Ovary (tissue), 9 donors: Measurements from ENCODE around the gene HAPSTR1. TPM values are rescaled to one million over a fixed set of nuclear protein-coding genes. Genes with fewer than 3 reads are reported as not detected.

ENCODE experiments used
- DNase-seq, 5 donors: peaks; one replicate each; pipeline ENCODE4 v3.0.0-alpha.2; 2019 to 2020
- H3K27ac ChIP-seq, 2 donors: fragments of 200-600 bp; one replicate each; pipeline versions ENCODE4 v1.5.1 to v1.8.0; 2019 to 2022
- H3K27me3 ChIP-seq: fragments of 200-600 bp; one replicate; pipeline ENCODE4 v1.8.0; 2022
- H3K36me3 ChIP-seq: fragments of 200-600 bp; sonication (generic); one replicate; pipeline ENCODE4 v1.5.1; 2019
- H3K4me1 ChIP-seq: one replicate; pipeline ENCODE4 v1.8.1; 2013; ENCODE audit warnings: mild to moderate bottlenecking, moderate library complexity; ENCODE audit not compliant: insufficient read depth
- H3K4me3 ChIP-seq: fragments of 200-600 bp; sonication (generic); one replicate; pipeline ENCODE4 v1.5.1; 2017
- H3K9me3 ChIP-seq, 2 donors: fragments of 200-600 bp in 1 of 2; sonication (generic) in 1 of 2; one replicate each; pipeline versions ENCODE4 v1.5.1 to v1.8.1; 2013 to 2019; ENCODE audit warnings: mild to moderate bottlenecking in 1 of 2, moderate library complexity in 1 of 2
- EP300 ChIP-seq: sonication (generic); formaldehyde crosslinking; IDR thresholded peaks from one replicate; pipeline ENCODE4 v1.6.1; 2017; ENCODE audit warnings: antibody characterized with exemption
- POLR2A ChIP-seq: fragments of 450-650 bp; IDR thresholded peaks from one replicate; pipeline ENCODE4 v1.6.1; 2017; ENCODE audit warnings: antibody characterized with exemption, mild to moderate bottlenecking, moderate library complexity
- WGBS, 3 donors: extraction: QIAGEN DNeasy Blood & Tissue Kit in 1 of 3; methylation state at CpG; one replicate each; pipeline versions ENCODE4 v1.1.5 to v1.1.7; 2013 to 2017; 5-methylcytosine and 5-hydroxymethylcytosine counted together
- intact Hi-C, 4 donors: fragments of 100-400 bp; cut with DNase I; formaldehyde crosslinking; loops; one replicate each; pipeline versions ENCODE4 v1.11.0 to v1.15.1; 2022 to 2023
- polyA plus RNA-seq, 2 donors: library from polyadenylated mRNA; stranded (reverse); fragments of 200-250 nt in 1 of 2; fragments of 350-450 nt in 1 of 2; fragmentation: Illumina TruSeq in 1 of 2; extraction: RNeasy Lipid Tissue Mini Kit (QIAGEN cat#74804) in 1 of 2; gene quantifications; one replicate each; pipeline ENCODE4 v1.2.3, GENCODE V29; 2013 to 2014
- total RNA-seq, 7 donors: library from RNA; depleted of rRNA in 2 of 7; stranded (reverse); fragments of >200 nt in 2 of 7; fragmentation: NEBNext Ultra II Directional in 3 of 7; extraction: Animal tissue kit (Norgen Biotek cat#: 25700) in 3 of 7; gene quantifications; one replicate each; pipeline versions ENCODE4 v1.1.0 to v1.2.4, GENCODE V29; 2016 to 2023
- TF ChIP-seq, protein P1 (sequence below), 3 donors: fragments of 450-650 bp in 2 of 3; fragments of 200-600 bp in 1 of 3; IDR thresholded peaks; one replicate each; pipeline versions ENCODE4 v1.5.1 to v1.8.0; 2016 to 2022; ENCODE audit warnings: antibody characterized with exemption in 3 of 3, mild to moderate bottlenecking in 1 of 3
- donor health status: DM: no; HTN: no; CAD: no; lungs with moderate emphysema.
- donor health status: DM: no; HTN: no; CAD: no.
- donor health status: Bipolar disorder and iron deficiency.
- donor health status: DM: yes; HTN: yes; CAD: no.
- donor health status: DM: no; HTN: no; CAD: no.
- donor health status: DM: yes; HTN: yes; CAD: no.

Gene HAPSTR1
- total and polyA plus RNA-seq, 9 donors = 15.7 to 76.1 (median 48.0) TPM

DNA sequence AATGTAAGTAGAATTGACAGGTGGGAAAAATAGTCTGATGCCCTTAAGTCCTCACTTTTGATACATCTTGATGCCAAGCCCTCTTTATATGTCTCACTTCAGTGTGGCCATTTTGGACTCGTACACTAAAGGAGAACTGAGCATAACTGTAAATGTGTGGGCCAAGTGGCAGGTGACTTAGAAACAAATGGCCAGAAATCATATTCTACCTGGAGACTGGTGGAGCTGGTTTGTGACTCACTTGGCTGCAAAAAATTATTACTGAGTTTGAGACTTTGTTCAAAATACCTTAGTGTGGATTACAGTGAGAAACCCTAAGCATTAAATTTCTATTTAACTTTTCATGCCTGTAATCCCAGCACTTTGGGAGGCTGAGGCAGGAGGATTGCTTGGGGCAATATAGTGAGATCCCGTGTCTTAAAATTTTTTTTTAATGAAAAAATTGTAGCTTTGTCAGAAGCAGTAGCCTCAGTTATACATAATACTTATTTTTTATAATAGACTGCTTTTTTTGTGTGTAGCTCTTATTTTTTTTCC lies 5.0 kb downstream of the HAPSTR1 start:
- Histone ChIP-seq H3K36me3 (no peaks in the 10 kb centered on the region), H3K27me3 (no peaks in the 10 kb centered on the region), H3K4me1 (peaks cover 24% of the 10 kb centered on the region), H3K9me3 (no peaks in the 10 kb centered on the region), H3K4me3 (no peak overlapping the region), H3K27ac (no peak overlapping the region)
- DNase-seq = no peak
- intact Hi-C loops = no loop called here
- TF ChIP-seq EP300 (no peak), POLR2A (no peak)
- TF ChIP-seq, protein P1, sequence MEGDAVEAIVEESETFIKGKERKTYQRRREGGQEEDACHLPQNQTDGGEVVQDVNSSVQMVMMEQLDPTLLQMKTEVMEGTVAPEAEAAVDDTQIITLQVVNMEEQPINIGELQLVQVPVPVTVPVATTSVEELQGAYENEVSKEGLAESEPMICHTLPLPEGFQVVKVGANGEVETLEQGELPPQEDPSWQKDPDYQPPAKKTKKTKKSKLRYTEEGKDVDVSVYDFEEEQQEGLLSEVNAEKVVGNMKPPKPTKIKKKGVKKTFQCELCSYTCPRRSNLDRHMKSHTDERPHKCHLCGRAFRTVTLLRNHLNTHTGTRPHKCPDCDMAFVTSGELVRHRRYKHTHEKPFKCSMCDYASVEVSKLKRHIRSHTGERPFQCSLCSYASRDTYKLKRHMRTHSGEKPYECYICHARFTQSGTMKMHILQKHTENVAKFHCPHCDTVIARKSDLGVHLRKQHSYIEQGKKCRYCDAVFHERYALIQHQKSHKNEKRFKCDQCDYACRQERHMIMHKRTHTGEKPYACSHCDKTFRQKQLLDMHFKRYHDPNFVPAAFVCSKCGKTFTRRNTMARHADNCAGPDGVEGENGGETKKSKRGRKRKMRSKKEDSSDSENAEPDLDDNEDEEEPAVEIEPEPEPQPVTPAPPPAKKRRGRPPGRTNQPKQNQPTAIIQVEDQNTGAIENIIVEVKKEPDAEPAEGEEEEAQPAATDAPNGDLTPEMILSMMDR (IDR thresholded peaks at IDR 0.05) = no peak
- 89 to 91% (median 89%) methylated on average over 2 of the region's 2 CpGs for WGBS, 3 donors

DNA sequence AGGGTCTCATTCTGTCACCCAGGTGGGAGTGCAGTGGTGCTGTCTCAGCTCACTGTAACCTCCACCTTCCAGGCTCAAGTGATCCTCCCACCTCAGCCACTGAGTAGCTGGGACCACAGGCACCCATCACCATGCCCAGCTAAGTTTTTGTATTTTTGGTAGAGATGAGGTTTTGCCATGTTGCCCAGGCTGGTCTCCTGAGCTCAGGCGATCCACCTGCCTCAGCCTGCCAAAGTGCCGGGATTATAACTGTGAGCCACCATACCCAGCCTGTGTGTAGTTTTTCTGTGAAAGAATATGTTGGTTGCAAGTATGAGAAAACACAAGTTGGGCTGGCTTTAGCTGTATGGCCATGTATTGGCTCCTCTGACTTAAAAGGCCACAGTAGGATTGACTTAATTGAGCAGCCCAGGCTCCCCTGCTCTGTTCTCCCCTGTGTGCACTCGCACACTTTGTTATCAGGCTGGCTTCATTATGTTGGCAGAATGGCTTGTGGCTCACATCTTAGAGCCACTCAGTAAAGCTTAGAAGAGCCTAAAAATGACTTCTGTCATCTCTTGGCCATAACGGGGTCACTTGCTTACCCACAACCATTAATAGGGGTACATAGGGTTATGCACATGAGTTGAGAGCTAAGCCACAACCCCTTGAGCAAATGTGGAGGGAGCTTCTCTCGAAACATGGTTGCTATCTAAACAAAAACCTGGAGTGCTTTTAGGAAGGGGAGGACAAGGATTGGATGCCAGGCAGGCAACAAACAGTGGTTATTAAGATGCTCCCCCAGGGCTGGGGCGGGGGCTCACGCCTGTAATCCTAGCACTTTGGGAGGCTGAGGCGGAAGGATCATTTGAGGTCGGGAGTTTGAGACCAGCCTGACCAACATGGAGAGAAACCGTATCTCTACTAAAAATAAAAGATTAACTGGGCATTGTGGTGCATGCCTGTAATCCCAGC lies 6.1 kb downstream of the HAPSTR1 start:
- Histone ChIP-seq H3K27me3 (no peaks in the 10 kb centered on the region), H3K4me1 (peaks cover 28% of the 10 kb centered on the region), H3K9me3 (no peaks in the 10 kb centered on the region), H3K27ac (no peak overlapping the region), H3K4me3 (no peak overlapping the region), H3K36me3 (no peaks in the 10 kb centered on the region)
- 72 to 79% (median 78%) methylated on average over 10 of the region's 10 CpGs for WGBS, 3 donors
- TF ChIP-seq, protein P1 (IDR thresholded peaks at IDR 0.05) = no peak
- no peak for TF ChIP-seq POLR2A
- TF ChIP-seq EP300 = no peak
- intact Hi-C loops = no loop called here
- DNase-seq = no peak

DNA sequence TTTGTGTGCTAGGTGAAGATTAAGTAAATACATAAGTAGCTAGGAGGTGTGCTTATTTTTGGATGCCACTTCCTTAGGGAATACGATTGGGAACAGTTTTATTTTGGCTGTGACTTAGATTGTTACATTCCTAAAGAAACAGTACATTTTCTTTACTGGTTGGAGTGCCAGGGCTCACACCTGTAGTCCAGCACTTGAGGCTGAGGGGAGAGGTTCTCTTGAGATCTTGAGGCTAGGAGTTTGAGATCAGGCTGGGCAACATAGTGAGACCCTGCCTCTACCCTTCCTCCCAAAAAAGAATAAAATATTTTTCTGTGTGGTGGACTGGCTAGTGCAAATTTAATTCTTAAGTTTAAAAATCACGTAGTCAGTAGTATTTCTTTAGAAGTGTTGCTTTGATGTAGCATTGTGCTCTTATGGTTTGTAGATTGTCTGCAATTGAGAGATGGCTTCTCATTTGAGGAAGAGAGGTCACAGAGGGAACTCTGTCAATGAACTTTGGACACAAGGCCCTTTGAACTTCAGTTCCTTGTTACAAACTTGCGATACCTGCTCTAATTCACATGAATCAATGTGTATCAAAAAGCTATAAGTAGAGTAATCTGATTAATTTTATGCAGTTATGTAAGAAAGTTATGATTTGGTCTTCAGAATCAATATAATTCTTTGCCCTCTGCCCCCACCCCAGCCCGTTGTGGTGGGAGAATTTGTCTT lies 7.1 kb downstream of the HAPSTR1 start:
- Histone ChIP-seq H3K9me3 (no peaks in the 10 kb centered on the region), H3K36me3 (no peaks in the 10 kb centered on the region), H3K4me3 (no peak overlapping the region), H3K4me1 (peaks cover 30% of the 10 kb centered on the region), H3K27ac (no peak overlapping the region), H3K27me3 (no peaks in the 10 kb centered on the region)
- TF ChIP-seq, protein P1 (IDR thresholded peaks at IDR 0.05) = no peak
- TF ChIP-seq POLR2A (no peak), EP300 (no peak)
- no peak for DNase-seq
- intact Hi-C loops = no loop called here
- 43 to 52% (median 50%) methylated on average over 4 of the region's 4 CpGs for WGBS, 3 donors

DNA sequence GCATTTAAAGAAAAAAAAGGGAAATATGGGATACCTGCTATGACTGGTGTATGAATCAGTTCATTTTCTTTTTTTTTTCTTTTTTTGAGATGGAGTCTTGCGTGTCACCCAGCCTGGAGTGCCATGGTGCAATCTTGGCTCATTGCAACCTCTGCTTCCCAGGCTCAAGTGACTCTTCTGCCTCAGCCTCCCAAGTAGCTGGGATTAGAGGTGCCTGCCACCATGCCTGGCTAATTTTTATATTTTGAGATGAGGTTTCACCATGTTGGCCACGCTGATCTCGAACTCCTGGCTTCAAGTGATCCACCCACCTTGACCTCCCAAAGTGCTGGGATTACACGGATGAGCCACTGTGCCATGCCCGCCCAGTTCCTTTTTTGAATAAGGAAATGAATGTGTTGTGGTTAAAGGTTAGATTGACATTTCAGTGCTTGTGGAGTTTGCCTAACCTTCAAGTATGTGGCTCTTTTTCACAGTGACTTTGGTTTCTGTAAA lies 7.7 kb downstream of the HAPSTR1 start:
- no peak for DNase-seq
- intact Hi-C loops = no loop called here
- Histone ChIP-seq H3K27me3 (no peaks in the 10 kb centered on the region), H3K9me3 (no peaks in the 10 kb centered on the region), H3K4me1 (peaks cover 32% of the 10 kb centered on the region), H3K4me3 (no peak overlapping the region), H3K27ac (no peak overlapping the region), H3K36me3 (no peaks in the 10 kb centered on the region)
- TF ChIP-seq POLR2A = no peak
- TF ChIP-seq, protein P1 (IDR thresholded peaks at IDR 0.05) = no peak
- no peak for TF ChIP-seq EP300
- WGBS, 3 donors = 63 to 72% (median 65%) methylated on average over 5 of the region's 5 CpGs
